Neural progenitor cell (in vitro differentiated cells): ENCODE data around the gene BCAS3.

ENCODE experiments used
- CTCF ChIP-seq: fragments of 200-600 bp; sonication (generic); IDR thresholded peaks from 2 replicates; pipeline ENCODE4 v1.5.1; 2017; ENCODE audit warnings: antibody characterized with exemption, mild to moderate bottlenecking
- EZH2 ChIP-seq: fragments of 200-600 bp; sonication (generic); IDR thresholded peaks from 2 replicates; pipeline ENCODE4 v1.6.1; 2017; ENCODE audit warnings: antibody characterized with exemption, mild to moderate bottlenecking, moderate library complexity
- EZH2phosphoT487 ChIP-seq: fragments of 200-600 bp; sonication (generic); IDR thresholded peaks from 2 replicates; pipeline ENCODE4 v1.6.1; 2017; ENCODE audit warnings: antibody characterized with exemption

DNA sequence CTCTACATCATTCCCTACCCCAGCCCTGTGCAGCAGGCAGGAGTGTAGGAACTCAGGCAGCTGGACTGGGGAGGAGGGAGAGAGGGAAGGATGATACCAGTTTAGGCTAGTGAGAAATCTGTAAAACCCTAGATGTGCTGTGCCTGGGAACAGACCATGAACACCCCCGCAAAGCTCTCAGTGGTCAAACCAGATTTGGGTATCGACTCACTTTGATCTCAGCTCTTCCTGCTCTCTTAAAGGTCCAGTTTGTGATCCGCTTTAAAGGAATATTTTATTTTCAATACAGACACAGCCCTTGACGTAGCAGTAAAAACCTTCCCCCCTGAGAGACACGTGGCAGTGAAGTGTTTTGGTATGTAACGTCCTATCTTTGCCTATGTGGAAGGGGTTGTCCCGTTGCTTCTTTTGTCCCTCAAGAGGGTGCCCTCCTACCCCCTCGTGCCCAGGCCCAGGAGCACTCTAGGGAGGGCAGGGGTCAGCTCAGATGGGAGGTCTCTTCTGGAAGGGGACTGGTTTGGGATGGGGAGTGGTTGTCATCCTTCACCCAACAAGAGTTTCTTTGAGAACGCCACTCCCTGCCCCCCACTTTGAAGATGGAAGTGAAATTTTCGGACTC lies 702.7 kb downstream of the BCAS3 start:
- no peak for TF ChIP-seq EZH2
- no peak for TF ChIP-seq CTCF
- no peak for TF ChIP-seq EZH2phosphoT487
